Measurements from ENCODE around the gene PCF11. TPM values are rescaled to one million over a fixed set of nuclear protein-coding genes. Genes with fewer than 3 reads are reported as not detected.

PCF11 gene
- total RNA-seq, 2 donors from 2014 or later, result 39.2 to 46.0 TPM

- no peaks in the 10 kb centered on the region for H3K27me3 ChIP-seq
- H3K27ac ChIP-seq, result no peak overlapping the region
- intact Hi-C loops (cut with DNase I), result no loop called here
- no peaks in the 10 kb centered on the region for H3K9me3 ChIP-seq
- no peak overlapping the region for H3K9ac ChIP-seq (ENCODE audit: low read depth in 2 of 2, low read length in 2 of 2)
- H3K4me3 ChIP-seq, result no peak overlapping the region
- H3K4me1 ChIP-seq, result peaks cover 2% of the 10 kb centered on the region
- DNase-seq, result no peak
- peaks cover 13% of the 10 kb centered on the region for H3K36me3 ChIP-seq
- TF ChIP-seq, protein P1, sequence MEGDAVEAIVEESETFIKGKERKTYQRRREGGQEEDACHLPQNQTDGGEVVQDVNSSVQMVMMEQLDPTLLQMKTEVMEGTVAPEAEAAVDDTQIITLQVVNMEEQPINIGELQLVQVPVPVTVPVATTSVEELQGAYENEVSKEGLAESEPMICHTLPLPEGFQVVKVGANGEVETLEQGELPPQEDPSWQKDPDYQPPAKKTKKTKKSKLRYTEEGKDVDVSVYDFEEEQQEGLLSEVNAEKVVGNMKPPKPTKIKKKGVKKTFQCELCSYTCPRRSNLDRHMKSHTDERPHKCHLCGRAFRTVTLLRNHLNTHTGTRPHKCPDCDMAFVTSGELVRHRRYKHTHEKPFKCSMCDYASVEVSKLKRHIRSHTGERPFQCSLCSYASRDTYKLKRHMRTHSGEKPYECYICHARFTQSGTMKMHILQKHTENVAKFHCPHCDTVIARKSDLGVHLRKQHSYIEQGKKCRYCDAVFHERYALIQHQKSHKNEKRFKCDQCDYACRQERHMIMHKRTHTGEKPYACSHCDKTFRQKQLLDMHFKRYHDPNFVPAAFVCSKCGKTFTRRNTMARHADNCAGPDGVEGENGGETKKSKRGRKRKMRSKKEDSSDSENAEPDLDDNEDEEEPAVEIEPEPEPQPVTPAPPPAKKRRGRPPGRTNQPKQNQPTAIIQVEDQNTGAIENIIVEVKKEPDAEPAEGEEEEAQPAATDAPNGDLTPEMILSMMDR (IDR thresholded peaks at IDR 0.05), result no peak
Measured at GRCh38 chr11:83175815-83176214, 18.9 kb downstream of the PCF11 start.

GRCh38 chr11:83181815-83182214, 24.9 kb downstream of the PCF11 start:
- intact Hi-C loops (cut with DNase I), result no loop called here
- TF ChIP-seq, protein P1 (IDR thresholded peaks at IDR 0.05), result no peak
- H3K9me3 ChIP-seq, result no peaks in the 10 kb centered on the region
- H3K27me3 ChIP-seq, result no peaks in the 10 kb centered on the region
- H3K4me3 ChIP-seq, result no peak overlapping the region
- H3K9ac ChIP-seq (ENCODE audit: low read depth in 2 of 2, low read length in 2 of 2), result no peak overlapping the region
- no peaks in the 10 kb centered on the region for H3K4me1 ChIP-seq
- no peak overlapping the region for H3K27ac ChIP-seq
- H3K36me3 ChIP-seq, result peaks cover 23% of the 10 kb centered on the region
- DNase-seq, result no peak

- Histone ChIP-seq H3K27me3 (no peaks in the 10 kb centered on the region), H3K9me3 (no peaks in the 10 kb centered on the region), H3K36me3 (peaks cover 9% of the 10 kb centered on the region), H3K27ac (no peak overlapping the region), H3K9ac (ENCODE audit: low read depth in 2 of 2, low read length in 2 of 2) (no peak overlapping the region), H3K4me3 (no peak overlapping the region), H3K4me1 (no peaks in the 10 kb centered on the region)
- intact Hi-C loops (cut with DNase I), result no loop called here
- TF ChIP-seq, protein P1 (IDR thresholded peaks at IDR 0.05), result no peak
- no peak for DNase-seq
Measured at GRCh38 chr11:83185767-83186166, 28.8 kb downstream of the PCF11 start.

DNA sequence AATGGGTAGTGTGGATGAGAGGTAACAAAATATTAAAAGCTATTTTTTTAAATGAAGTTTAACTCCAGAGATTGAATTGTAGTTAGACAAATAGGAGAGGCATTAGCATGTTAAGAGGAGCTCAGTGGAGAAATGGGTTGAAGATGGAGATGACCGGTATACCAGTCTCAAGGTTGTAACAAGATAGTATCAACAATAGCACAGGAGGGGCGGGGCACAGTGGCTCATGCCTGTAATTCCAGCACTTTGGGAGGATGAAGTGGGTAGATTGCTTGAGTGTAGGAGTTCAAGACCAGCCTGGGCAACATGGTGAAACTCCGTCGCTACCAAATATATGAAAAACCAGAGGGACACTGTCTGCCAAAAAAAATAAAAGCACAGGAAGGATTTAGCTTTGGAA, 30.5 kb downstream of the PCF11 start:
- no peaks in the 10 kb centered on the region for H3K9me3 ChIP-seq
- no peaks in the 10 kb centered on the region for H3K4me1 ChIP-seq
- H3K36me3 ChIP-seq, result peaks cover 9% of the 10 kb centered on the region
- H3K9ac ChIP-seq (ENCODE audit: low read depth in 2 of 2, low read length in 2 of 2), result no peak overlapping the region
- intact Hi-C loops (cut with DNase I), result no loop called here
- no peak for DNase-seq
- H3K4me3 ChIP-seq, result no peak overlapping the region
- H3K27ac ChIP-seq, result no peak overlapping the region
- TF ChIP-seq, protein P1 (IDR thresholded peaks at IDR 0.05), result no peak
- no peaks in the 10 kb centered on the region for H3K27me3 ChIP-seq

DNA sequence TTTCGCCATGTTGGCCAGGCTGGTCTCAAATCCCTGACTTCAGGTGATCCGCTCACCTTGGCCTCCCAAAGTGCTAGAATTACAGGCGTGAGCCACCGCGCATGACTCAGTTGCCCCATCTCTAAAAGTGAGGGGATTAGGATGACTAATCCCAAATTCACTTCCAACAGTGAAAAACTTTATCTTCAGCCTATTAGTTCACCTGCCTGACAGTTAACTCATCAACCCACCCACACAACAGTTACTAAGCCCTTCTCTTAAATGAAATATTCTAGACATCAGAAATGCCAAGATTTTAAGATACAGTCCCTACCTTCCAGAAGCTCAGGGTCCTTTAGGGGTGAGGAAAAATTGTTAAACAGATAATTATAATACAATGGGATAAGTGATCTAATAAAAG, 34.6 kb downstream of the PCF11 start:
- H3K4me1 ChIP-seq, result no peaks in the 10 kb centered on the region
- DNase-seq, result no peak
- no peak overlapping the region for H3K27ac ChIP-seq
- H3K36me3 ChIP-seq, result no peaks in the 10 kb centered on the region
- H3K9me3 ChIP-seq, result no peaks in the 10 kb centered on the region
- TF ChIP-seq, protein P1 (IDR thresholded peaks at IDR 0.05), result no peak
- H3K9ac ChIP-seq (ENCODE audit: low read depth in 2 of 2, low read length in 2 of 2), result no peak overlapping the region
- no peak overlapping the region for H3K4me3 ChIP-seq
- no peaks in the 10 kb centered on the region for H3K27me3 ChIP-seq
- intact Hi-C loops (cut with DNase I), result loop anchor here (10.0 kb wide), 1 partner anchor 117 kb away; the partner anchor contains the start of gene RAB30
